ENCODE results near the gene KDELR1.

The KDELR1 gene

GRCh38 chr19:48370955-48371354 lies 20.4 kb downstream of the KDELR1 start:
- no peak for DNase-seq

DNA sequence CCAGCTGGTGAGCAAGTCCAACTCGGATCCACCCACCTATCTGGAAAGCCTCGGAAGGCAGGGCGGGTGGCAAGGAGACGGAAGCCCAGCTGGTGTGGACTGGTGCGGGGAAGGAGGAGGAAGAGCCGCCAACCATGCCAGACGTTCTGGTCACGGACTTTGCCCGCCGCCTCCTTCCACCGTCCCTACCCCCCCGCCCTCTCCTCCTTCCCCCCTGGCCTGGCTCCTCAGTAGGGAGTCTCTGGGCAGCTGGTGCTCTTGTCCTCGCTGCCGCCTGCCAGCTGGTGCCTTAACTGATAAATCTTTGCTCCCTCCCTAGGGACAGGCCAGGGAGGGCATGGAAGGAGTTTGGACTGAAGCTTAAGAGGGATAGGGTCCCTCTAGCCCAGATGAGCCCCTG lies 22.4 kb downstream of the KDELR1 start:
- DNase-seq = no peak

DNA sequence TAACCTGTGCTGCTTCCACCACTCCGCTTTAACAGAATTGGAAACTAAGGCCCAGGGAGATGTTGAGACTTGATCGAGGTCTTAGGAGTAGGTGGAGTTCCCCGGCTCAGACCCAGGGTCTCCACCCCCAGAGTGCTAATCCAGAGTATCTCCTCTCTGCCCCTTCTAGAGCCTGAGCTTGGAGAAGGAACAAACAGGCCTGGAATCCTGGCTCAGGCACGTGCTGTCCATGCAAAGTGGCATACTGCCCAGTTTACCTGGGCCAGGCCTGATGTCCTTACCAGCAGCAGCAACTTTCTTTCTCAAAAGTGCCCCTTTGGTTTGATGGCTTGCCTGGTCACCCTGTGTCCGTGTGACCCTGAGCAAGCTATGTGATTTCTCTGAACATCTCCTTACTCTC lies 23.5 kb downstream of the KDELR1 start:
- no peak for DNase-seq

GRCh38 chr19:48365602-48366001 lies 25.7 kb downstream of the KDELR1 start:
- DNase-seq = no peak

DNA sequence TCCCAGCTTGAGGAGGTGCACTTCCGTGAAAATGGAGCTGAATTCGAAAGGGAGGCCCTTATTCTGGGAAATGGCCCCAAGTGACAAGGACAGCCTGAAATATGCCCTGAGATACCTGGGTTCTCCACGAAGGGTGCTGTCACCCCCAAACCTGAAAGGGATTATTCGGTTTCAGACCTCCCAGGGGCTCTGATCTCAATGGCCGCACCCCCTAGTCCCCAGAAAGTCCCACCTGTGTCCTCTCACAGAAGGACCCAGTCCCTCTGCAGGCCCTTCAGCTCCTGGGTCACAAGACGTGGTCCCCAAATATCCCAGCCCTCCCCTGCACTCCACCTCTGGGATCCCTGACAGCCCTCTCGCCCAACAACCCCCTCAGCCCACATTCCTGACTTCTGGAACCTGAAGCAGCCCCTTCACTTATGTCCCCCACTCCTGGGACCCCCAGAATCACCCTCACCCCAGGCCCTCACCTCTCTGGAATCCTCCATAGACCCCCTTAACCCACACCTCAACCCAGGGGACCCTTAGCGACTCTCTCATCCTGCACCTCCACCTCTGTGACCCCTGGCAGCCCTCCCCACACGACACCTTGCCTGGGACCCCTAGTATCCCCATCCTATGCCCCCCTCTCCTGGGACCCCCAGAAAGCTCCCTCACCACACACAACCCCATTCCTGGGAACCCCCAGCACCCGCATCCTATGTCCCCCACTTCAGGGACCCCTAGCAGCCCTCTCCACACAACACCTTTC lies 26.6 kb downstream of the KDELR1 start:
- DNase-seq = no peak

DNA sequence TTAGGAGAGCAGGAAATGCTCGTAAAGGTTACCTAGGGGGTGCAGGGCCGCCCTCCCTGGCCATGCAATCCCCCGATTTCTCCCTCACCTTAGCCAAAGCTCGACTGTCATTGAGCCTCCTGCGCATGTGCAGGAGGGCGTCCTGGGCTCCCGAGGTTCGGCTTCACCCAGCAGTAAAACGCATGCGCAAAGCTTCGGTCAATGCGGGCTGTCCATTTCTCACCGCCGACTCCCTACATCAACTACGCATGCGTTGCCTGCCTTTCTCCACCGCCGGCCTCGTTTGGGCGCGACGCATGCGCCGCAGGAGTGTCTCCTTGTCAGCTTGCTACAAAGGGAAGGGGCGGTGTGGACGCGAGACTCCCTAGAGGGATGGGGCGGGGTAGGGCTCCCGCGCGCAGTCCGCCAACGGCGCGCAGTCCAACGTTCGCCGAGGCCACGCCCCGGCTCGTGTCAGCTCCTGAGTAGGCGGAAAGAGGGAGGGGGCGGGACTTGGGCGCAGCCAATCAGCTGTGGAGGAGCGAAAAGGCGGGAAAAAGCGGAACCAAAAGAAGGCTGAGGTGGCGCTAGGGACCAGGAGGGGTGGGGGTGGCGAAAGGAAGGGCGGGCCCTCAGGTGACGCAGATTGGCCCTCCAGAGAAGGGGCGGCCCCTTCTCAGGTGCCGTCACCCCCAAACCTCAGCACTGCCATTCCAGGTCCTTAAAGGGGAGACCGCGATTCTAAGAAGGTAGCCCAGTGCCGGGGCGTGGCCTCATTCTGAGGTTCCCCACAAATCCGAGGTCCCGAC lies 27.3 kb downstream of the KDELR1 start, which contains the start of the genes SYNGR4 and TMEM143:
Gene SYNGR4, plus strand, starts transcription at position 558 of the 788 bp plus-strand sequence. CDS start 1,476 bp downstream, outside the sequence.
Gene TMEM143, minus strand, starts transcription at position 131 of the 788 bp plus-strand sequence. Its CDS starts 20 bp downstream, at position 111.
- peak; percentile 99 to 100 for DNase-seq

GRCh38 chr19:48363500-48363809 lies 27.9 kb downstream of the KDELR1 start:
- DNase-seq = no peak

DNA sequence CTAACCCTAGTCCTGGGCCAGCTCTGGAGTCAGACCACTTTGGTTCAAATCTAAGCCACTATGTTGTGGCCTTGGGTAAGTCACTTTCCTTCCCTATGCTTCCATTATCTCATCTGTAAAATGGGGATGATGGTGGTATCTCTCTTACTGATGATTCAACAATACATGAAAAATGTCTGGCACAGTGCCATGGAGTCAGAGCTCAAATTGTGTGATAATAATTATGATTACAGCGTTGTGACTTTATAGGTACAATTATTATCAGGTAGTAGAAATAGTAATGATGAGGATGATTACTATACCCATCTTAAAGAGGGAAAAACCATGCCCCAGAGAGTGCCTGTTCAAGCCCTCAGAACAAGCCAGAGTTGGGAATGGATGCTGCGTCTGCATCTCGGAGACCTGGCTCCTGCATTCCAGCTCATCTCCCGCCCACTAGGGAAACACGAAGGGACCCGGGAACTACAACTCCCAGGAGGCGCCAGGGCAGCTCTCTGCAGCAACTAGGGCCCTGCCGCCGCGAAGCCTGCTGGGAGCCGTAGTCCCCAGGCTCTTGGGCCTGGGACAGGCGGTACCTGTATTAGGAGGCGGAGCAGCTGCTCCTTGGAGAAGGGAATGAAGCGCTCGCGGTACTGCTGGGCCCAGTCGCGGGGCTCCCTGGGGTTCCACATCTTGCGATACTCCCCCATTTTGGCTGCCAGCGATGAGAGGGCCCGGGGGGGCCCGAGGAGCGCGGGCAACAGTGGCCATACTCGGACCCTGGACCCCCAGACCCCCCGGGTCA lies 28.4 kb downstream of the KDELR1 start:
- DNase-seq = peak; percentile 90 to 91

GRCh38 chr19:48361912-48362311 lies 29.4 kb downstream of the KDELR1 start:
- DNase-seq = no peak

DNA sequence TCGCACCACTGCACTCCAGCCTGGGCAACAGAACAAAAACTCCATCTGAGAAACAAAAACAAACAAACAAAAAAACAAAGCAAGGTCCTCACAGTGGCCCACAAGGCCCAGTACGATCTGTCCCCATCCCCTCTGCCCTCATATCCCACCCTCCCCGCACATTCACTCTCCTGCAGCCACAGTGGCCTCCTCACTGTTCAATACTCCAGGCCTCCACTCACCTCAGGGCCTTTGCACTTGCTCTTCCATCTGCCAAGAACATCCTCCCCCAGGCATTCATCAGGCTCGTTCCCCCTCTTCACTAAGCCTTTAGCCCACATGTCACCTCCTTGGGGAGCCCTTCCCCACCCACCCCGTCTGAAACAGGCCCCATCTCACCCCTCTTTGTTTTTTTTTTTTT lies 32.2 kb downstream of the KDELR1 start:
- DNase-seq = no peak

DNA sequence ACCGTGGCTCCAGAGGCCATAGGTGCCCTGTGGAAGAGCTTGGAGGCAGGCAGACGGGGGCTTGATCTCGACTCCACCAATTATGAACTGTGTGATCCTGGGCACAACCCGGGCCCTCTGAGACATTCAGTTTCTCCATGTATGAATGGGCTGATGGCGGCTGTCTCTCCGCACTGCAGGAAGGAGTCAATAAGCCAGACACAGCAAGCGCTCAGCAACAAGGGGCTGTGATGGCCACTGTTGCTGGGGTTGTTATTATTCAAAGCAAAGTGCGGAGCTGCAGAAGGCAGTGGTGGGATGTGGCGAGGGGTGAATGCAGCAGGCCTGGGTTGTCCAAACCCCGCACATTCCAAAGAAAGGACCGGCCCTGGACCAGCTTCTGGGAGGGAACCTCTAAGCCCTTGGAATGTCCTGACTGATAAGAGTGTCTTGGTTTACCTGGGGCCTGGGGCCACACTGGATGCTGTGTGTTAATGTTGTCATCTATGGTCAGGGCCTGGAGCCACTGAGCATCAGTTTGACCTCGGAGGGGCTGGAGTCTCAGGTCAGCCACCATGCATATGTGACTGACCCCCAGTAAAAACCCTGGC lies 35.9 kb downstream of the KDELR1 start:
- DNase-seq = no peak

- DNase-seq = no peak
These were observed 36.9 kb downstream of the KDELR1 start for GRCh38 chr19:48354332-48354992.

- DNase-seq = no peak
These were observed 37.7 kb downstream of the KDELR1 start for GRCh38 chr19:48353677-48354076.

GRCh38 chr19:48351341-48351752 lies 40.0 kb downstream of the KDELR1 start:
- peak; percentile 76 to 82 for DNase-seq

- DNase-seq = no peak
These were observed 40.5 kb downstream of the KDELR1 start for GRCh38 chr19:48350856-48351255.

GRCh38 chr19:48348737-48349136 lies 42.6 kb downstream of the KDELR1 start:
- DNase-seq = no peak

DNA sequence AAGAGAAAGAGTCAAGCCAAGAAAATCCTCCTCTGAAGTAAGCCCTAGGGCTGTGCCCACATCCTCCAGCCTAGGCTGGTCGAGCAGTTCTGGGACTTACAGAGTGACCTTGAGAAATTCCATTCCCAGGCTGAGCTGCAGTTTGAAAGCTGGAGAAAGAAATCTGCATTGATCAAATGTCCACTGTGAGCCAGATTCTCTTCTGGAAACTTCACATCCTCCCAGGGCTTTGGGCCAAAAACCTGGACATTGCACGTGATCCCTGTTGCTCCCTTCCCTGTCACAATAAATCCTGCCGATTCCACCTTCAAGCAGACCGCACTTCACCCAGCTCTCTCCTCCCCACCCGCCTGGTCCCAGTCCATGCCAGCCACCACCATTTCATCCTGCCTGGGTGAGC lies 43.3 kb downstream of the KDELR1 start:
- DNase-seq = no peak

GRCh38 chr19:48346191-48346590 lies 45.2 kb downstream of the KDELR1 start:
- no peak for DNase-seq

- no peak for DNase-seq
These were observed 46.5 kb downstream of the KDELR1 start for GRCh38 chr19:48344892-48345291.

- no peak for DNase-seq
These were observed 48.4 kb downstream of the KDELR1 start for GRCh38 chr19:48342841-48343540.

DNA sequence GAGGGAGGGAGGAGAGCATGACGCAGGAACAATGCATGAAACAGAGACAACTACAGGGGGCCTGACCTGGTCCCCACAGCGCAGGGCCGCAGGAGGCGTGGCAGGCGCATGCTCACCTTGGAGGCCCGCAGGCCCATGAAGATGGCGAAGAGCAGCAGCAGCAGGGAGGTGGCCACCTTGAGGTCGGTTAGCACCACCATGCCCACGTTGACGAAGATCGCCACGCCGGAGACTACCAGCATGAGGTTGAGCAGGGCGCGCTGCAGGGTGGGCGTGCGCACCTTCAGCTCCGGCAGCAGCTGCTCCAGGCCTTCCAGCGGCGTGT lies 49.0 kb downstream of the KDELR1 start:
- DNase-seq = no peak
